GM15510 (cell line): Measurements from ENCODE around the gene NTPCR.

Experiments used
- POLR2A ChIP-seq: IDR thresholded peaks from 3 replicates; pipeline ENCODE4 v1.6.1; 2011; ENCODE audit warnings: borderline replicate concordance; ENCODE audit not compliant: insufficient read length; ENCODE audit errors: extremely low read depth

The NTPCR gene

DNA sequence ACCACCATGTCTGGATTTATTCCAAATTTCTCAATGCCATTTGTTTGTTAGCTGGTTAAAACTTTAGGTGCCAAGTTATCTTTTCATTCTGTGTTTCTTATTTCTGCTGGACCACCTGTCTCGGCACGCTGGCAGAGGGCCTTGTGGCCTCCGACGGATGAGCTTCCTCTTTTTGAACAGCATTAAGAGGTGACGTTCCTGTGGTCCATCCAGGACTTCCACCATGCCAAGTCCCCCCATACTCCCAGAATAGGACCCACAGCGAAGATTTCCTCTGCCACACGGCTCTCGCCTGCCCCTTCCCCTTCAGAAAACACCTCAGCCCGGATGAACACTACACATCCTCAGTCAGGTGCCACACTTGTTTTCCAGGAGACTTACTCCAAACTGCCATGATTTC lies 73.8 kb downstream of the NTPCR start:
- no peak for TF ChIP-seq POLR2A

DNA sequence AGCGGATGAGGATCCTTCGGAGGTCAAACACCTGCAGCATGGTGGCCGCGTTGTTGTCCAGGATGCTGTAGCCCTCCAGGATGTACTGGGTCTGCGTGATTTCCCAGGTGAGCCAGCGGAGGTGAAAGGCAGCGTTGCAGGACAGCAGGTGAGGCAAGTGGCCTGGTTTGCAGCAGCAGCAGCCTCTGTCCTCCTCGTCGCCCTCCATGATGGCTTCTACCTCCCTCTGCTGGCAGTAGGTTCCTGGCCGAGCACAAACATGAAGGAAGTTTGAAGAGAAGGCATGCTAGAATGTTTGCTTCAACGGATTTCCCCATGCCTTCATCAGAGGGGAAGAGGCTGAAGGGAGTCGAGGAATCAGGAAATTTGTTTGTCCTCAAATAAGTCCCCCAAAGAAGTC lies 74.7 kb downstream of the NTPCR start:
- TF ChIP-seq POLR2A, result no peak

DNA sequence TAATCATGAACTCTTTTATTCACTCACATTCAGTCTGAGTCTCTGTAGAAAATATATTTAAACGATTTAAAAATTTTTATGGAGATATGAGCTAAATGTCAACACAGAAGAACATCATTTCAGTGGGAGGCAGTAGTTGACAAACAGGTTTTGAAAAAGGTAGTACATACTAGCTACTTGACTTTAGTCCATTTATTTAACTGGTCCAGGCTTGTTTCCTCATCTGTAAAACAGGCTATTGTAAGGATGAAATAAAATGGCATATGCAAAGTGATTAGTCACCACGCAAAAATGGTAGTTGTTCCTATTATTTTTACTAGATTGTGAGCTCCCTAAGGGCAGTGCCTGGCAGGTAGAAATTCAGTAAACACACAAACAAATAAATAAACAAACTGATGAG lies 75.2 kb downstream of the NTPCR start:
- no peak for TF ChIP-seq POLR2A

DNA sequence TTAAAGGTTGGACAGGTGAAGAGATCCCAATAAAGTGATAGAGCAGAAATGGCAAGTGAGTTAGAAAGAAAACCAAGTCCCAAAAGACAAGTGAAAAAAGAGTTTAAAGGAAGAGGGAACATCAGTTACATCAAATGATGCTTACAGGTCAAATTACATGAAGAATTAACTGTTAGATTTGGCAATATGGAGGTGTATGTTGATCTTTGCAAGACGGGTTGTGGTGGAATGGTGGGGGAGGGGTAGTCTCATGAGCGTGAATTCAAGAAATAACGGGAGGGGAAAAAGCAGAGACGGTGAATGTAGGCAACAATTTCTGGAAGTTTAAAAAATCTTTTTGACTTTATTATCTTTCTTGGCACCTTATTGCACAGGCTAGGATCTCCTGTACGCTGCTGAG lies 76.6 kb downstream of the NTPCR start:
- no peak for TF ChIP-seq POLR2A

DNA sequence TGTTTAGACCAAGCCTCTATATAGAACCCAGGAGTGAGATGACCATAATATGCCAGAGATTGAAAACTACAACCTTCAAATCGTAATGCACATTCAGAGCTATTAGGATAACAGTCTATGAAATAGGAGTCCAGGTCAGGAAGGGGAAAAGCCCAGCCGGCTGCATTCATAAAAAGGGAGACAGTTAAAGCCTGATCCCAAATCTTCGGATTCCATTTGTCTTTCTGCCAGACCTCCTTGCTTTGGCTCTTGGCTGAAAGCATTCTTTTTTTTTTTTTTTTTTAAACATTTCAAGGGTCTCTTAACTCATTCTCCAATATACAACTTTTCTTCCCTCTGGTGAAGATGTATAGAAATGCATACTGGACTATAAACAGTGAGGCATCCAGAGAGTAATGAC lies 81.1 kb downstream of the NTPCR start:
- no peak for TF ChIP-seq POLR2A

DNA sequence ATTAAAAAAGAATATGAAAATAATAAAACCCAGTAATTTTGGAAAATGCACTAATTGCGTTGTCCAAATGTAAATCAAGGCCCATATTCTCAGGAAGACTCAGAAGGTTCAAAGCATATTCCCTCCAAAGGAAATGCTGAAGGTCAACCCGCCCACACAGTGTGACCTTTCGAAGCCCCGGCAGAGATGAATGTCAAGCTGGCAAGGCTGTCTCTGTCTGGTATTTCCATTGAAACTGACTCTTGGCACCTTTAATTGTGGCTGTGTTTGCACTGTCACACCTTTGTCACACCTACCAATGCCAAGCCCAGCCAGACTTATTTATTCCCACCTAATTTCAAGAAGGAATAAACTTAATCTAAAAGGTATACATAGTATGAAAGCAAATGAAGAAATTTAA lies 82.5 kb downstream of the NTPCR start:
- no peak for TF ChIP-seq POLR2A

DNA sequence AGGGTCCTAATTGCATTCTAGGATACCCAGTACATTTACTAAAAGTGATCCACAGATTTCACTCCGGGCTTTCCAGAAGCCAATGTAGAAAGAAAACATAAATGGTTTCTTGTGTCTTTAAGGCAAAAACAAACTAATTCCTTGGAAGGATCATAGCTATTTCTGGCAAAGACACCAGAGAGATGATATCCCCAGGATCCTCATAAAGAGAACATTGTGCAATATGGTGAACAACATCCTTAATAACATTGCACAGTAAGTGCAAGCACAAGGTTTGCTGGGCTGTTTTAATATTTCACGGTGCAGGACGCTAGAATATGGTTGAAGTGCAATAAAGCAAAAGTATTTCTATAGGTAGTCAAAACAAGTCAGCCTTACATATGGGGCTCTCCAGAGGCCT lies 83.0 kb downstream of the NTPCR start:
- no peak for TF ChIP-seq POLR2A
